Measurements from ENCODE around the gene ABLIM2. TPM values are rescaled to one million over a fixed set of nuclear protein-coding genes. Genes with fewer than 3 reads are reported as not detected.

ABLIM2 gene
- total RNA-seq, 1 experiment from 2014 or later = 1.0 TPM

- no peak overlapping the region for H3K4me3 Mint-ChIP-seq
- peaks cover 17 to 21% of the 10 kb centered on the region in 2 experiments for H3K4me1 Mint-ChIP-seq
- Histone ChIP-seq H2BK120ac (ENCODE audit: low read depth, low read length, poor library complexity, severe bottlenecking) (no peak overlapping the region), H3K4me1 (ENCODE audit: insufficient read depth, low read length) (no peaks in the 10 kb centered on the region; the same call in 1 of the 2 replicates), H3K14ac (ENCODE audit: insufficient read depth, low read length) (no peak overlapping the region), H3K9me3 (ENCODE audit: control insufficient read depth, low read depth, low read length) (no peaks in the 10 kb centered on the region), H4K20me1 (ENCODE audit: control insufficient read depth, insufficient read depth, insufficient read length) (no peaks in the 10 kb centered on the region), H2AFZ (ENCODE audit: low read length) (no peak overlapping the region), H4K8ac (replicated peaks; ENCODE audit: insufficient read length, low read depth, low read length) (no peak overlapping the region), H2BK15ac (ENCODE audit: low read depth, low read length) (no peak overlapping the region), H4K5ac (ENCODE audit: insufficient read length, low read depth, low read length) (no peak overlapping the region), H2BK12ac (ENCODE audit: insufficient read length, low read depth, low read length) (no peak overlapping the region), H2BK5ac (ENCODE audit: insufficient read length, low read length) (no peak overlapping the region), H3K18ac (ENCODE audit: insufficient read length, low read depth, low read length) (no peak overlapping the region), H3K23ac (ENCODE audit: insufficient read length, low read depth, low read length) (no peak overlapping the region), H3K79me2 (ENCODE audit: insufficient read depth, low read length) (no peaks in the 10 kb centered on the region), H3K27me3 (ENCODE audit: insufficient read depth, low read length) (no peaks in the 10 kb centered on the region), H3K4me2 (ENCODE audit: insufficient read depth, insufficient read length, low read length) (no peak overlapping the region), H2BK20ac (ENCODE audit: low read depth, low read length, poor library complexity, severe bottlenecking) (no peak overlapping the region), H4K91ac (ENCODE audit: insufficient read length, low read depth, low read length) (no peak overlapping the region), H3T11ph (ENCODE audit: low read length) (no peak overlapping the region), H2AK5ac (ENCODE audit: insufficient read length, low read length) (no peak overlapping the region), H3K27ac (ENCODE audit: insufficient read length, low read depth, low read length) (no peak overlapping the region), H3K23me2 (ENCODE audit: insufficient read length, low read depth, low read length, poor library complexity, severe bottlenecking) (no peaks in the 10 kb centered on the region), H3K79me1 (ENCODE audit: insufficient read depth, low read depth, low read length, poor library complexity, severe bottlenecking) (no peaks in the 10 kb centered on the region), H3K56ac (ENCODE audit: insufficient read length, low read depth, low read length) (no peak overlapping the region), H3K4ac (ENCODE audit: low read depth, low read length) (no peak overlapping the region), H3K9ac (ENCODE audit: extremely low read depth, insufficient read length, low read length) (no peak overlapping the region)
- DNase-seq = no peak
- no peak overlapping the region for H3K27ac Mint-ChIP-seq
- H3K27me3 Mint-ChIP-seq (ENCODE audit: low read depth) = peaks cover 2% of the 10 kb centered on the region; the same call in 1 of the 2 replicates
- H3K9me3 Mint-ChIP-seq = no peaks in the 10 kb centered on the region
- no peak for TF ChIP-seq CTCF (conservative IDR thresholded peaks at IDR 0.05)
- no CpG with 5 or more reads among the region's 6 CpGs for WGBS (ENCODE audit: extremely low coverage, insufficient read length, low lambda C conversion rate)
- H3K36me3 Mint-ChIP-seq (ENCODE audit: insufficient read depth in 1 of 3, low read depth in 3 of 3) = no peaks in the 10 kb centered on the region
Measured at GRCh38 chr4:8207314-8207713, 48.7 kb upstream of the ABLIM2 start.
